Erythroblast (primary cell): Measurements from ENCODE around the gene VIPR2.

Experiments used
- GATA1 ChIP-seq: IDR thresholded peaks from 2 replicates; pipeline ENCODE4 v1.6.1; 2011; ENCODE audit warnings: low read depth, mild to moderate bottlenecking, control low read depth, low read length, moderate library complexity
- POLR2A ChIP-seq: IDR thresholded peaks from 2 replicates; pipeline ENCODE4 v1.6.1; 2011; ENCODE audit warnings: mild to moderate bottlenecking, low read length

DNA sequence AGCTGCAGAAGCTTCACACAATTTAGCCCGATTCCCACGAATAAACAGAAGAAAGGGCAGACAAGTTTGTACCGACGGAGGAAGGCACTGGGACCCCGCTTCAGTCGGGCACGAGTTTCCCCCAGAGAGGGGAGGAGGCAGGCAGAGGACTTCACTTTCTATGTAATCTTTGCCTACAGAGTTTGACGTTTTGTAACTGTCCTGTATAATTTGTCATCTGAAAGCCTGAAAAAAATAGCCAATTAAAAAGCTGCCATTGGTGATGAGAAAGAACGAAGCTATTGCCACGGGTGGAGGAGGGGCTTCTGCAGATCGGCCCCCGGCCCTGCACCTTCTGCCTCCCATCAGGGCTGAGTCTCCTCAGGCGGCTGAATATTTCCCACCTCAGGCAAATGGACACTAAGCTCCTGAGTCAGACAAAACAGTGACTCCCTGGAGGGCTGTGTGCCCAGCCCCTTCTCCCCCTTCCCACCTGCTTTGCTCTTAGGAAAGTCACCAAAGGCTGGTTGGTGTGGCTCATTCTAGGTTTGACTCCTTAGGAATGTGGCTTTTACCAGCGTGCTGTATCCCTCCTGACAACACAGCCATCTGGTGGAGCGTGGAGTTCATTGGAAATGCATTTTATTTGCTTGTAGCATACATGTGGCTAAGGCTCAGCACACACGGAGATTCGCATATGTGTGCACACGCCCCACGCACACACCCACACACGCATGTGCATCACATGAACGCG, 117.4 kb downstream of the VIPR2 start:
- TF ChIP-seq POLR2A (no peak), GATA1 (no peak)
